GM18951 (cell line): ENCODE data around the gene DYNC1I2.

Experiments
- POLR2A ChIP-seq: IDR thresholded peaks from 4 replicates; pipeline ENCODE4 v1.6.1; 2011; ENCODE audit warnings: mild to moderate bottlenecking; ENCODE audit not compliant: insufficient read length, insufficient read depth; ENCODE audit errors: extremely low read depth
- in situ Hi-C: fragments of 300-500 bp; cut with MboI; formaldehyde crosslinking; loops from one replicate; pipeline ENCODE4 v1.12.0; 2022; ENCODE audit warnings: low sequenced_read_pairs, mixed read lengths, inconsistent platforms; ENCODE audit not compliant: unreplicated experiment

Gene DYNC1I2

GRCh38 chr2:171702781-171703556 is 15.7 kb downstream of the DYNC1I2 start:
- no peak for TF ChIP-seq POLR2A
- in situ Hi-C loops, result loop anchor here (10.0 kb wide), 1 partner anchor 402 kb away; the partner anchor contains the start of gene DLX2

GRCh38 chr2:171703574-171704347 is 16.5 kb downstream of the DYNC1I2 start:
- in situ Hi-C loops, result loop anchor here (10.0 kb wide), 1 partner anchor 401 kb away; the partner anchor contains the start of gene DLX2
- no peak for TF ChIP-seq POLR2A

GRCh38 chr2:171706152-171706803 is 19.0 kb downstream of the DYNC1I2 start:
- TF ChIP-seq POLR2A, result no peak
- in situ Hi-C loops, result loop anchor here (10.0 kb wide), 1 partner anchor 399 kb away; the partner anchor contains the start of gene DLX2

- in situ Hi-C loops, result loop anchor here (10.0 kb wide), 1 partner anchor 397 kb away; the partner anchor contains the start of gene DLX2
- TF ChIP-seq POLR2A, result no peak
Measured at GRCh38 chr2:171707752-171708151, 20.5 kb downstream of the DYNC1I2 start.

GRCh38 chr2:171709011-171709685 is 21.9 kb downstream of the DYNC1I2 start:
- in situ Hi-C loops, result loop anchor here (10.0 kb wide), 1 partner anchor 396 kb away; the partner anchor contains the start of gene DLX2

GRCh38 chr2:171711351-171711750 is 24.1 kb downstream of the DYNC1I2 start:
- in situ Hi-C loops, result no loop called here
- TF ChIP-seq POLR2A, result no peak

More at GRCh38 chr2:171709011-171709685, 21.9 kb downstream of the DYNC1I2 start:
- TF ChIP-seq POLR2A, result no peak

- TF ChIP-seq POLR2A, result no peak
- in situ Hi-C loops, result no loop called here
Measured at GRCh38 chr2:171712051-171712450, 24.8 kb downstream of the DYNC1I2 start.

- in situ Hi-C loops, result no loop called here
- TF ChIP-seq POLR2A, result no peak
Measured at GRCh38 chr2:171718720-171719119, 31.5 kb downstream of the DYNC1I2 start.

- no peak for TF ChIP-seq POLR2A
- in situ Hi-C loops, result no loop called here
Measured at GRCh38 chr2:171719660-171720059, 32.4 kb downstream of the DYNC1I2 start.

- TF ChIP-seq POLR2A, result no peak
- in situ Hi-C loops, result no loop called here
Measured at GRCh38 chr2:171723716-171724683, 36.7 kb downstream of the DYNC1I2 start.

GRCh38 chr2:171726847-171727450 is 39.7 kb downstream of the DYNC1I2 start:
- TF ChIP-seq POLR2A, result no peak
- in situ Hi-C loops, result no loop called here
